ENCODE results near the gene SLC22A23. TPM values are rescaled to one million over a fixed set of nuclear protein-coding genes. Genes with fewer than 3 reads are reported as not detected.
A peak's percentile ranks its signal among the peaks of the same experiment; 100 is the strongest.

SLC22A23 gene
- total RNA-seq, 2 donors from 2014 or later: 11.1 to 13.3 TPM

GRCh38 chr6:3490625-3490980 lies 33.8 kb upstream of the SLC22A23 start:
- no peak overlapping the region for H3K9ac ChIP-seq (ENCODE audit: extremely low read depth, low read length, poor library complexity, severe bottlenecking)
- no peak overlapping the region for H3K27ac Mint-ChIP-seq
- no peak for DNase-seq
- no peak overlapping the region for H3K27ac ChIP-seq (ENCODE audit: low read depth, low read length)
- H3K9me3 ChIP-seq (ENCODE audit: control insufficient read depth, low read length): peaks cover 6% of the 10 kb centered on the region
- peaks cover 26% of the 10 kb centered on the region for H3K27me3 Mint-ChIP-seq (ENCODE audit: insufficient read depth)
- no peak overlapping the region for H3K4me3 Mint-ChIP-seq
- no peak overlapping the region for H3K4me3 ChIP-seq (ENCODE audit: low read length)
- no peaks in the 10 kb centered on the region for H3K36me3 ChIP-seq (ENCODE audit: control insufficient read depth, insufficient read depth, low read length)
- H3K9me3 Mint-ChIP-seq: peaks cover 4% of the 10 kb centered on the region
- peaks cover 10% of the 10 kb centered on the region for H3K4me1 ChIP-seq (ENCODE audit: control insufficient read depth, insufficient read depth, low read length)
- peaks cover 24% of the 10 kb centered on the region for H3K4me1 Mint-ChIP-seq
- H3K36me3 Mint-ChIP-seq (ENCODE audit: low read depth): no peaks in the 10 kb centered on the region
- no peaks in the 10 kb centered on the region for H3K27me3 ChIP-seq (ENCODE audit: control insufficient read depth, insufficient read depth, low read length, poor library complexity, severe bottlenecking)
- WGBS, 2 experiments (ENCODE audit: insufficient coverage in 1 of 2, insufficient read length in 1 of 2): 92 to 100% methylated on average over 2 of the region's 2 CpGs
- no peak for TF ChIP-seq CTCF (conservative IDR thresholded peaks at IDR 0.05)

GRCh38 chr6:3489961-3490624 lies 33.2 kb upstream of the SLC22A23 start:
- H3K4me1 Mint-ChIP-seq: peaks cover 24% of the 10 kb centered on the region

GRCh38 chr6:3489027-3489757 lies 32.3 kb upstream of the SLC22A23 start:
- no peak for TF ChIP-seq CTCF (conservative IDR thresholded peaks at IDR 0.05)
- Mint-ChIP-seq H3K27ac (peak overlapping the region; percentile 67), H3K9me3 (no peaks in the 10 kb centered on the region), H3K27me3 (ENCODE audit: insufficient read depth) (peaks cover 23% of the 10 kb centered on the region), H3K4me1 (peaks cover 24% of the 10 kb centered on the region), H3K36me3 (ENCODE audit: low read depth) (no peaks in the 10 kb centered on the region), H3K4me3 (no peak overlapping the region)
- Histone ChIP-seq H3K9ac (ENCODE audit: extremely low read depth, low read length, poor library complexity, severe bottlenecking) (no peak overlapping the region), H3K27ac (ENCODE audit: low read depth, low read length) (peak overlapping the region; percentile 82), H3K9me3 (ENCODE audit: control insufficient read depth, low read length) (no peaks in the 10 kb centered on the region), H3K36me3 (ENCODE audit: control insufficient read depth, insufficient read depth, low read length) (no peaks in the 10 kb centered on the region), H3K27me3 (ENCODE audit: control insufficient read depth, insufficient read depth, low read length, poor library complexity, severe bottlenecking) (no peaks in the 10 kb centered on the region), H3K4me3 (ENCODE audit: low read length) (no peak overlapping the region), H3K4me1 (ENCODE audit: control insufficient read depth, insufficient read depth, low read length) (peaks cover 10% of the 10 kb centered on the region)
- 39 to 47% methylated on average over 6 to 7 of the region's 7 CpGs for WGBS, 2 experiments (ENCODE audit: insufficient coverage in 1 of 2, insufficient read length in 1 of 2)
- peak; percentile 88 for DNase-seq

More at GRCh38 chr6:3489961-3490624, 33.2 kb upstream of the SLC22A23 start:
- no peak for TF ChIP-seq CTCF (conservative IDR thresholded peaks at IDR 0.05)
- H3K27ac Mint-ChIP-seq: peak overlapping the region; percentile 67
- H3K4me3 ChIP-seq (ENCODE audit: low read length): no peak overlapping the region
- H3K9me3 Mint-ChIP-seq: peaks cover 4% of the 10 kb centered on the region
- WGBS, 2 experiments (ENCODE audit: insufficient coverage in 1 of 2, insufficient read length in 1 of 2): 87 to 93% methylated on average over 9 to 12 of the region's 12 CpGs
- peaks cover 26% of the 10 kb centered on the region for H3K27me3 Mint-ChIP-seq (ENCODE audit: insufficient read depth)
- H3K36me3 Mint-ChIP-seq (ENCODE audit: low read depth): no peaks in the 10 kb centered on the region
- no peak overlapping the region for H3K9ac ChIP-seq (ENCODE audit: extremely low read depth, low read length, poor library complexity, severe bottlenecking)
- no peak overlapping the region for H3K4me3 Mint-ChIP-seq
- H3K4me1 ChIP-seq (ENCODE audit: control insufficient read depth, insufficient read depth, low read length): peaks cover 10% of the 10 kb centered on the region
- H3K9me3 ChIP-seq (ENCODE audit: control insufficient read depth, low read length): peaks cover 2% of the 10 kb centered on the region
- peak overlapping the region; percentile 82 for H3K27ac ChIP-seq (ENCODE audit: low read depth, low read length)
- H3K36me3 ChIP-seq (ENCODE audit: control insufficient read depth, insufficient read depth, low read length): no peaks in the 10 kb centered on the region
- H3K27me3 ChIP-seq (ENCODE audit: control insufficient read depth, insufficient read depth, low read length, poor library complexity, severe bottlenecking): no peaks in the 10 kb centered on the region
- DNase-seq: peak; percentile 65
